ENCODE results near the gene SPON1.
A peak's percentile ranks its signal among the peaks of the same experiment; 100 is the strongest.

Gene SPON1

GRCh38 chr11:14253840-14254239, 291.3 kb downstream of the SPON1 start:
- H3K27ac ChIP-seq: no peak overlapping the region
- TF ChIP-seq CTCF (IDR thresholded peaks at IDR 0.05): no peak
- no peak for TF ChIP-seq ZFX (IDR thresholded peaks at IDR 0.05; ENCODE audit: borderline replicate concordance)

- TF ChIP-seq ZFX (IDR thresholded peaks at IDR 0.05; ENCODE audit: borderline replicate concordance) (no peak), CTCF (IDR thresholded peaks at IDR 0.05) (no peak)
- no peak overlapping the region for H3K27ac ChIP-seq
These were observed 292.2 kb downstream of the SPON1 start for GRCh38 chr11:14254533-14255237.

- TF ChIP-seq CTCF (IDR thresholded peaks at IDR 0.05) (no peak), ZFX (IDR thresholded peaks at IDR 0.05; ENCODE audit: borderline replicate concordance) (no peak)
- no peak overlapping the region for H3K27ac ChIP-seq
These were observed 292.7 kb downstream of the SPON1 start for GRCh38 chr11:14255238-14255534.

GRCh38 chr11:14258221-14258935, 295.9 kb downstream of the SPON1 start:
- TF ChIP-seq ZFX (IDR thresholded peaks at IDR 0.05; ENCODE audit: borderline replicate concordance) (no peak), CTCF (IDR thresholded peaks at IDR 0.05) (no peak)
- no peak overlapping the region for H3K27ac ChIP-seq

GRCh38 chr11:14259186-14259784, 296.8 kb downstream of the SPON1 start:
- TF ChIP-seq CTCF (IDR thresholded peaks at IDR 0.05) (peak; percentile 46), ZFX (IDR thresholded peaks at IDR 0.05; ENCODE audit: borderline replicate concordance) (no peak)
- no peak overlapping the region for H3K27ac ChIP-seq

GRCh38 chr11:14259878-14260277, 297.4 kb downstream of the SPON1 start:
- no peak overlapping the region for H3K27ac ChIP-seq
- no peak for TF ChIP-seq CTCF (IDR thresholded peaks at IDR 0.05)
- TF ChIP-seq ZFX (IDR thresholded peaks at IDR 0.05; ENCODE audit: borderline replicate concordance): no peak

- TF ChIP-seq CTCF (IDR thresholded peaks at IDR 0.05) (no peak), ZFX (IDR thresholded peaks at IDR 0.05; ENCODE audit: borderline replicate concordance) (no peak)
These were observed 298.5 kb downstream of the SPON1 start for GRCh38 chr11:14261066-14261465.

More at GRCh38 chr11:14261066-14261465, 298.5 kb downstream of the SPON1 start:
- no peak overlapping the region for H3K27ac ChIP-seq
